GM12873 (cell line): Measurements from ENCODE around the gene PRPF4.

ENCODE experiments used
- TF ChIP-seq, protein P1 (sequence below): IDR thresholded peaks from 2 replicates; pipeline ENCODE4 v1.5.1; 2012; ENCODE audit warnings: low read depth, mild to moderate bottlenecking, moderate library complexity, low read length, control low read depth; ENCODE audit not compliant: insufficient read depth; ENCODE audit errors: missing control alignments

The PRPF4 gene

DNA sequence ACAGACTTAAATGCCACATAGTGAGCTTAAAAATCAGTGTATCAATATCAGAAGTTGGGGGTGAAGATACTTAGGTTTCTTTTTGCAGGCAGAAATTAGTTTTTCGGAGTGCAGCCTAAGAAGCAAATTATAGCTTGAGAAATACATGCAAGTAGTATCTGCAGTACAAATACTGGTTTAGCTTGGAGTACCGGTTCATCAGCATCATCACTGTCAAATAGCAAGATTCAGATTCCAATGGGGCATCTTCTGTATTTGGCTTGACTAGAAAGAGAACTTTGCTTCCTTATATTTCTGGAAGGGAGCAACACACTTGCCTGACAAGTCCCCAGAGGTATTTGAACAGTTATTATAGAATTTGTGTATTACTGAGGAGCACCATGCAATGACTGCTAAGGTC is 34.3 kb upstream of the PRPF4 start:
- TF ChIP-seq, protein P1, sequence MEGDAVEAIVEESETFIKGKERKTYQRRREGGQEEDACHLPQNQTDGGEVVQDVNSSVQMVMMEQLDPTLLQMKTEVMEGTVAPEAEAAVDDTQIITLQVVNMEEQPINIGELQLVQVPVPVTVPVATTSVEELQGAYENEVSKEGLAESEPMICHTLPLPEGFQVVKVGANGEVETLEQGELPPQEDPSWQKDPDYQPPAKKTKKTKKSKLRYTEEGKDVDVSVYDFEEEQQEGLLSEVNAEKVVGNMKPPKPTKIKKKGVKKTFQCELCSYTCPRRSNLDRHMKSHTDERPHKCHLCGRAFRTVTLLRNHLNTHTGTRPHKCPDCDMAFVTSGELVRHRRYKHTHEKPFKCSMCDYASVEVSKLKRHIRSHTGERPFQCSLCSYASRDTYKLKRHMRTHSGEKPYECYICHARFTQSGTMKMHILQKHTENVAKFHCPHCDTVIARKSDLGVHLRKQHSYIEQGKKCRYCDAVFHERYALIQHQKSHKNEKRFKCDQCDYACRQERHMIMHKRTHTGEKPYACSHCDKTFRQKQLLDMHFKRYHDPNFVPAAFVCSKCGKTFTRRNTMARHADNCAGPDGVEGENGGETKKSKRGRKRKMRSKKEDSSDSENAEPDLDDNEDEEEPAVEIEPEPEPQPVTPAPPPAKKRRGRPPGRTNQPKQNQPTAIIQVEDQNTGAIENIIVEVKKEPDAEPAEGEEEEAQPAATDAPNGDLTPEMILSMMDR: no peak

DNA sequence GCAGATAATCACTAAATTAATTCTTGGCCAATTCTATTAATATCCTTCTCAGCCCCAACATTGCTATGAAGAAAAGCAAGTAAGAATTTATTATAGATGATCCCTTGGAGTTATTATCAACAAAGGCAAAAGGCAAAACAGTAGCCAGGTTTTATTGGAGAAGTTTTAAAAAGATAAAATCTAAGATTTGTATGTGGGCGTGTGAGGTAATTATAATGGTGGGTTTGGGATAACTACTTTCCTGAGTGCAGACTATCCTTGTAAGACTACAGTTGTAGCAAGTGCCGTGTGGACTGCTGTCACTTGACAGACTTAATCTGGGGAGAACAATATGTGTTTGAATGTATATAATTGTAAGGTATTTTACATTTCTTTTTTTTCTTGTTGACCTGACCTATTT is 30.9 kb upstream of the PRPF4 start:
- TF ChIP-seq, protein P1: no peak

DNA sequence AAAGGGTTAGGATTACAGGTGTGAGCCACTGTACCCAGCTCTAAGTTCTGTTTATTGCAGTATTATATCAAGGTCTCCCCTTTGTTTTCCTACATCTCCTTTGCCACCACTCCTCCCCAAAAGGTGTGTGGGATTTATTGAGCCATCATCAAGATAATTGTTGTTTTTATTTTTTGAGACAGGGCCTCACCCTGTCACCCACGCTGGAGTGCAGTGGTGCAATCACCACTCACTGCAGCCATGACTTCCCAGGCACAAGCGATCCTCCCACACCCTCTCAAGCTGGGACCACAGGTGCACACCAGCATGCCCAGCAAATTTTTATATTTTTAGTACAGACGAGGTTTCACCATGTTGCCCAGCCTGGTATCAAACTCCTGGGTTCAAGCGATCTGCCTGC is 29.6 kb upstream of the PRPF4 start:
- TF ChIP-seq, protein P1: no peak

DNA sequence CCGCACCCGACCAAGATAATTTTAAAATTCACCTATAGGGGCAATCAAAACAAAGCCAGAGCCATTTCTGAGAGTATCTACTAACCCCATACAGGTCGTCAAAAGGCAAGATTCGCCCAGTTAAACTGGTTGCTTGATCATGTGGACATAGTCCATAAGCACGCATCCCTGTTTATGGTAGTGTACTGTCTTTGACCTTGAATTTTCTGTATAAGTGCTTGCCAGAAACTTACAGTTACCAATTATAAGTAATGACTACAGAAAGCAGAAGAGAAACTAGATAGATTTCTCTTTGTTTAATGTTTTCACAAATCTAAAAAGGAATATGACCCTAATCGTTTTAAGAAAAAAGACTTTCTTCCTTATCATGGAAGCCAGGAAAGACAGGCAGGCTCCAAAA is 28.5 kb upstream of the PRPF4 start:
- TF ChIP-seq, protein P1: no peak

DNA sequence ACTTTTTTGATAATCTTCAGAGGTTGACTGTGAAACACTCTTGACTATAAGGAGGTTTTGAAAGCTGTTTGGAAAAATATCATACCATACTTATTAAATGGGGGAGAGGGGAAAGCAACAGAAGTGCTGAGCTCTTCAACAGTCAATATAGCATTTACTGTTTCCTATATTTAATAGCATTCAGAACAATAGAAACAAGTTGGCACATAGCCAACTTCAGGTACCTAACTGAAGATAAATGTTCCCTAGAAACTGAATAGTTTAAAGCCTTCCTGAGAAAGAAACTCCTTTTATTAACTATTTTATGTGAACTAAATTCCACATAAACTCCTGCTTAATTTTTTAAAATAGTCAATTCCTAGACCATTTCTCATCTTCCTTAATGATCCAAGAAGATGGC is 27.8 kb upstream of the PRPF4 start:
- TF ChIP-seq, protein P1: no peak

DNA sequence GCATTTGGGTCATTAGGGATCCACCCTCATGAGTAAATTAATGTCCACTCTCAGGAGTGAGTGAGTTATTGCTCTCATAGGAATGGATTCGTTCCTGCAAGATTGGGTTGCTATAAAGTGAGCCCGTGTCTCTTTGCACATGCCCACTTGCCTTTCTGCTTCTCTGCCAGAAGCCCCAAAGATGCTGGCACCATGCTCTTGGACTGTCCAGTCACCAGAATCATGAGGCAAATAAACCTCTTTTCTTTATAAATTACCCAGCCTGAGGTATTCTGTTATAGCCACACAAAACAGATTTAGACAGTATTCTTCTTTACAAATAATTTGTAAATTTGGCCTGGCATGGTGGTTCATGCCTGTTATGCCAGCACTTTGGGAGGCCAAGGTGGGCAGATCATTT is 24.7 kb upstream of the PRPF4 start:
- TF ChIP-seq, protein P1: no peak

DNA sequence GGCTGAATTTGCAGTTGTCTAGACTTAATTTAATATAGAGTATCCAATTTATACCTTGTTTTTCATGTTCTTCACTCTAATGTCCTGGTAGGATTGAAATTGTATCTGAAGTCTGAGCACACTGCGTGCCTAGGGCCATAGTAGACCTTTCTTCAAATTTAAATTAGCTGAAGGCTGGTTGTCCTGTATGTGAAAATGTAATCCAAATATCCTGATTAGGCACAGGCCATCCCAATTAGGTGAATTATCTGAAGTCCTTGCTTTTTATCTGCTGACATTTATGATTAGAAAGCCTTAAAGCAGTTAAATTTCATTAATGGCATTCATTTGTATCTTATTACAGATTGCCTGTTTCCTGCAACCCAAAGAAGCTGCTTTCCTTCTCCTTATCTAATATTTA is 20.5 kb upstream of the PRPF4 start:
- TF ChIP-seq, protein P1: no peak

DNA sequence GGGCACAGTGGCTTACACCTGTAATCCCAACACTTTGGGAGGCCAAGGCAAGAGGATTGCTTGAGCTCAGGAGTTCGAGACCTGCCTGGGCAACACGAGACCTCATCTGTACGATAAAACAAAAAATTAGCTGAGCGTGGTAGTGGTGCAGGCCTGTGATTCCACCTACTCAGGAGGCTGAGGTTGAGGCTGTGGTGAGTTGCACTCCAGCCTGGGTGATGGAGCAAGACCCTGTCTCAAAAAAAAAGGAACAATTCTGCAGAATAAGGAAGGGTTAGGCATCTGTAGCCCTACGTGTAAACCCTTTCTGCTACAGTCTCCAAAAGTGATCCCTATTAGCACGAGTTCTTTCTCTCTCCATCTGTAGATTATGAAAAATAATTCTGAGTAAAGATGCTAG is 20.0 kb upstream of the PRPF4 start:
- TF ChIP-seq, protein P1: no peak
